Spleen (tissue), 7 donors: ENCODE data around the gene FRMD6.
"Not testable (repeated sequence)": the region's sequence is repeated elsewhere in the genome, so short reads cannot be mapped to it uniquely, and the experiment has no call there.

ENCODE experiments used
- CTCF ChIP-seq, 11 experiments: fragments of 200-600 bp in 7 of 11; fragments of 450-650 bp in 4 of 11; sonication (generic) in 4 of 11; IDR thresholded peaks in 8 of 11; conservative IDR thresholded peaks in 3 of 11; 1 replicate in 7 of 11; 2 replicates in 4 of 11; pipeline versions ENCODE4 v1.4.0 to v1.8.0; 2016 to 2021; ENCODE audit warnings: antibody characterized with exemption in 11 of 11, inconsistent platforms in 4 of 11, mild to moderate bottlenecking in 1 of 11
- POLR2A ChIP-seq, 3 donors: fragments of 450-650 bp; IDR thresholded peaks; one replicate each; pipeline ENCODE4 v1.5.1; 2017; ENCODE audit warnings: antibody characterized with exemption in 3 of 3, mild to moderate bottlenecking in 1 of 3
- POLR2AphosphoS5 ChIP-seq, 3 donors: sonication (generic); formaldehyde crosslinking; IDR thresholded peaks; one replicate each; pipeline ENCODE4 v1.5.1; 2017; ENCODE audit warnings: antibody characterized with exemption in 3 of 3
- donor health status: DM: no; HTN: no; CAD: no; lungs with moderate emphysema.
- donor health status: DM: no; HTN: no; CAD: no.
- donor health status: DM: no; HTN: no; CAD: no.

DNA sequence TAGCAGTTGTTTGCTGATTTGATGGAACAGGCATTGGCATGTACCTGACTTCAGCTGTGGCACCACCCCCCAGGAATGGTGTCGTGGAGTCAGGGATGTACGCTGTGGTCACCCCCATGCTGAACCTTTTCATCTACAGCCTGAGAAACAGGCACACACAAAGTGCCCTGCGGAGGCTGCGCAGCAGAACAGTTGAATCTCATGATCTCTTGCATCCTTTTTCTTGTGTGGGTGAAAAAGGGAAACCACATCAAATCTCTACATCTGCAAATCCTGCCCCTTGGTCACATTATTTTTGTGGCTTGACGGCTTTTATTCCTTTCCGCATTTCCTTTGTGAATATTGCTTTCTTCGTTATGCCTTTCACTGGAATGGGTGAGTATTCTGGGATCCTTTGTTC, 106.0 kb downstream of the FRMD6 start:
- not testable (repeated sequence) for TF ChIP-seq POLR2A (IDR thresholded peaks at IDR 0.05); CTCF (IDR thresholded peaks at IDR 0.05 in 8 of 11, conservative IDR thresholded peaks at IDR 0.05 in 3 of 11); POLR2AphosphoS5 (IDR thresholded peaks at IDR 0.05)
